ENCODE data around the gene PRPH. TPM values are rescaled to one million over a fixed set of nuclear protein-coding genes. Genes with fewer than 3 reads are reported as not detected.

PRPH gene
- total and polyA plus RNA-seq, 2 of the 4 experiments (the other 2 are of a cell fraction), result not detected

DNA sequence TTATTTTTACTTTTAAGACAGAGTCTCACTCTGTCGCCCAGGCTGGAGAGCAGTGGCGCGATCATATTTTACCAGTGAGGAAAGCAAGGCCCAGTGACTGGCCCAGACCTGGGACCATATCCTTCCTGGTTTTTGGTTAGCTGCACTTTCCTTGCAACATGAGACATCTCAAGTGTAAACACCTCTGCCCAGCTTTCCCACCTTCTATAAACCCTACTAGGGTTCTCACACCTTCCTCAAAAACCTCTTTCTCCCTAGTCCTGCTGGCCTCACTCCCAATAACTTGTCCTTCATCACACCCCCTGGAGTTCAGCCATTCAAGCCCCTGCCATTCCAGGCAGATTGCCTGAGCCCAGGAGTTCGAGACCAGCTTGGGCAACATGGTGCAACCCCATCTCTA is 10.3 kb upstream of the PRPH start:
- Histone ChIP-seq H2AK5ac (ENCODE audit: low read depth, low read length) (no peak overlapping the region), H3K9ac (ENCODE audit: low read depth, low read length) (no peak overlapping the region), H3K9me3 (ENCODE audit: control insufficient read depth, insufficient read depth, low read length) (peaks cover 3% of the 10 kb centered on the region), H4K91ac (ENCODE audit: insufficient read depth, low read depth, low read length) (no peak overlapping the region), H3K9me1 (ENCODE audit: insufficient read depth, low read length) (0 out of 2 replicates have a peak, but pooled peaks cover under 1% of the 10 kb centered on the region), H2BK120ac (ENCODE audit: low read depth, low read length) (no peak overlapping the region), H2BK15ac (ENCODE audit: low read depth, low read length) (no peak overlapping the region), H3K79me1 (ENCODE audit: low read depth in 1 of 2, low read length in 2 of 2) (no peaks in the 10 kb centered on the region), H2AK9ac (replicated peaks; ENCODE audit: low read depth, low read length, poor library complexity) (no peak overlapping the region), H3K27ac (ENCODE audit: insufficient read depth, low read length) (no peak overlapping the region), H3K23ac (ENCODE audit: low read depth, low read length) (no peak overlapping the region), H3K36me3 (ENCODE audit: control insufficient read depth, insufficient read depth, low read length) (no peaks in the 10 kb centered on the region), H3K4ac (ENCODE audit: low read depth, low read length) (no peak overlapping the region), H3K56ac (ENCODE audit: extremely low read depth, insufficient read depth, low read length) (no peak overlapping the region), H3K14ac (replicated peaks; ENCODE audit: low read depth, low read length) (no peak overlapping the region), H2AFZ (replicated peaks; ENCODE audit: low read length, poor library complexity) (no peak overlapping the region), H4K8ac (ENCODE audit: low read depth in 2 of 2, low read length in 2 of 2) (no peak overlapping the region), H2BK5ac (ENCODE audit: low read depth, low read length, poor library complexity, severe bottlenecking) (no peak overlapping the region), H4K5ac (ENCODE audit: low read depth, low read length) (no peak overlapping the region), H3K27me3 (ENCODE audit: control insufficient read depth, insufficient read depth, low read length) (peaks cover 13% of the 10 kb centered on the region), H3K4me1 (ENCODE audit: control insufficient read depth, insufficient read depth, low read length) (no peaks in the 10 kb centered on the region), H4K20me1 (ENCODE audit: insufficient read depth, low read length) (no peaks in the 10 kb centered on the region), H3K4me3 (ENCODE audit: insufficient read depth, low read depth, low read length) (no peak overlapping the region), H3K4me2 (ENCODE audit: low read depth, low read length) (no peak overlapping the region), H3K18ac (ENCODE audit: low read depth, low read length) (no peak overlapping the region), H2BK20ac (ENCODE audit: low read depth, low read length) (no peak overlapping the region)
- ATAC-seq (ENCODE audit: low read depth) (no peak), DNase-seq (no peak)
- WGBS, 2 experiments (ENCODE audit: extremely low coverage in 2 of 2, insufficient read length in 1 of 2), result 95% methylated on average over 3 of the region's 4 CpGs; no CpG with 5 or more reads in 1 of the 2 experiments
- intact Hi-C loops (cut with micrococcal nuclease) (no loop called here), dilution Hi-C loops (cut with HindIII; ENCODE audit: low sequenced_read_pairs, unreplicated experiment) (no loop called here), in situ Hi-C loops (cut with MboI; ENCODE audit: low sequenced_read_pairs) (no loop called here)
- TF ChIP-seq MAFK (IDR thresholded peaks at IDR 0.05; ENCODE audit: low read depth, low read length) (no peak), BHLHE40 (IDR thresholded peaks at IDR 0.05; ENCODE audit: low read depth, low read length) (no peak), RAD21 (IDR thresholded peaks at IDR 0.05; ENCODE audit: low read length) (no peak), MXI1 (IDR thresholded peaks at IDR 0.05; ENCODE audit: borderline replicate concordance, low read depth, low read length) (no peak), CEBPB (IDR thresholded peaks at IDR 0.05; ENCODE audit: low read depth, low read length) (no peak), RCOR1 (IDR thresholded peaks at IDR 0.05; ENCODE audit: insufficient replicate concordance, low read length) (no peak), POLR2A (IDR thresholded peaks at IDR 0.05; ENCODE audit: low read depth, low read length) (no peak), RFX5 (IDR thresholded peaks at IDR 0.05; ENCODE audit: low read depth, low read length) (no peak)
- TF ChIP-seq, protein P1, sequence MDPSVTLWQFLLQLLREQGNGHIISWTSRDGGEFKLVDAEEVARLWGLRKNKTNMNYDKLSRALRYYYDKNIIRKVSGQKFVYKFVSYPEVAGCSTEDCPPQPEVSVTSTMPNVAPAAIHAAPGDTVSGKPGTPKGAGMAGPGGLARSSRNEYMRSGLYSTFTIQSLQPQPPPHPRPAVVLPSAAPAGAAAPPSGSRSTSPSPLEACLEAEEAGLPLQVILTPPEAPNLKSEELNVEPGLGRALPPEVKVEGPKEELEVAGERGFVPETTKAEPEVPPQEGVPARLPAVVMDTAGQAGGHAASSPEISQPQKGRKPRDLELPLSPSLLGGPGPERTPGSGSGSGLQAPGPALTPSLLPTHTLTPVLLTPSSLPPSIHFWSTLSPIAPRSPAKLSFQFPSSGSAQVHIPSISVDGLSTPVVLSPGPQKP (IDR thresholded peaks at IDR 0.05; ENCODE audit: borderline replicate concordance, low read depth, low read length), result no peak
- ChIA-PET CTCF (interaction anchor here (1.1 kb wide), 1 partner anchor 16 kb away, joined by 3 read pairs; no protein-coding TSS in a partner anchor), POLR2A (ENCODE audit: unreplicated experiment) (no interaction called here)
- BruUV-seq (replicated peaks), result no TSS peak
